Hair follicle dermal papilla cell (primary cell): ENCODE measurements around the gene EDRF1. TPM values are rescaled to one million over a fixed set of nuclear protein-coding genes. Genes with fewer than 3 reads are reported as not detected.

Experiments
- total RNA-seq: library from RNA; depleted of rRNA; stranded (reverse); fragments of >200 nt; gene quantifications from 2 replicates; pipeline ENCODE4 v1.2.3, GENCODE V29; 2012

The EDRF1 gene, protein sequence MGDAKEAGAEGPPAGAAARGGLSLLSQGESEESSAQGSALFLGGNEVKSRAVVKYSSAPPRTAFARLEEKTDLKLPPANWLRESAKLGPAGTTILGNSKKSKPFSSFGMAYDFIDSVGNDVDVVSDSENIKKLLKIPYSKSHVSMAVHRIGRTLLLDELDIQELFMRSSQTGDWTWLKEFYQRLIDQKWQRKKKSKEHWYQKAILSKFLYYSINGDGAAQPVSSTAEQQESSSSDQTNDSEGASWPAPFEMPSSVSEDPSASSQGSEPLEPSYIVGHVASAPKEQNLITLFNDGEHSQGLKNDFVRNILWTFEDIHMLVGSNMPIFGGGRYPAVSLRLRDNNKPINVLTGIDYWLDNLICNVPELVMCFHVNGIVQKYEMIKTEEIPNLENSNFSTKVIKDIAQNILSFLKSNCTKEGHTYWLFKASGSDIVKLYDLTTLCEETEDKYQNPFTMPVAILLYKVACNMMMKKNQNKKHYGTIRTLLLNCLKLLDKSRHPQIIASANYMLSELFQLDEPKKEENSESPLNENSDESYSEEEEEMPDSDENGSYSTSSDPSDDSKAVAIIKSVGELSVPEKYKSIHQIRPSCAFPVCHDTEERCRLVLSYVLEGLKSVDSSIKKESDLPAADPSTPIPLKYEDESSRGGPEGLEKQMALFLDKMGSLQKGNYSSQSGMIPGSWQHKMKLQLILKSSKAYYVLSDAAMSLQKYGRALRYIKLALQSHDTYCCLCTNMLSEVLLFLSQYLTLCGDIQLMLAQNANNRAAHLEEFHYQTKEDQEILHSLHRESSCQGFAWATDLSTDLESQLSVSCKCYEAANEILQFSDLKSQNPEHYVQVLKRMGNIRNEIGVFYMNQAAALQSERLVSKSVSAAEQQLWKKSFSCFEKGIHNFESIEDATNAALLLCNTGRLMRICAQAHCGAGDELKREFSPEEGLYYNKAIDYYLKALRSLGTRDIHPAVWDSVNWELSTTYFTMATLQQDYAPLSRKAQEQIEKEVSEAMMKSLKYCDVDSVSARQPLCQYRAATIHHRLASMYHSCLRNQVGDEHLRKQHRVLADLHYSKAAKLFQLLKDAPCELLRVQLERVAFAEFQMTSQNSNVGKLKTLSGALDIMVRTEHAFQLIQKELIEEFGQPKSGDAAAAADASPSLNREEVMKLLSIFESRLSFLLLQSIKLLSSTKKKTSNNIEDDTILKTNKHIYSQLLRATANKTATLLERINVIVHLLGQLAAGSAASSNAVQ
- total RNA-seq: 18.6 and 27.7 TPM in 2 replicates

GRCh38 chr10:125719173-125720001, at the start of gene EDRF1:
Gene EDRF1, plus strand, starts transcription at chr10:125719709. Its CDS starts 99 bp downstream, at chr10:125719808.

DNA sequence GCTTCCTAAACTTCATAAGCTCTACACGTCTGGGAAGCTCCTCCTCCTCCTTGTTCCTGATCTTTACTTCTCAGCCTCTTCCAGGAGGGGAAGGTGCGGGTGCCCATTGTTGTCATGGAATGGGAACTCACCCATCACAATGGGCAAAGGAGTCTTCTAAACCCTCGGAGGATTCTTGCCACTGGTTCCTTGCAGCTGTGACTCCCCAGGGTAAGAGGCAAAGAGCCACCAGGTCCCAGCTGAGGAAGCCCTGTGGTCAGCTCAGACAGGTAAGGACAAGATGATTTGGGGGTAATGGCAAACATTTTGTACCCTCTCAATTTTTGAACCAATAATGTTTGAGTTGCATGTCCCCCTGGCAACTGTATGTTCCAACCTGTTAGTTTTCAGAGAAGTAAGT, 36.4 kb upstream of the EDRF1 start, which contains the start of gene TEX36:
TEX36 (minus strand) TSS at position 101 of the 400 bp plus-strand sequence. CDS start 174 bp downstream, outside the sequence.

DNA sequence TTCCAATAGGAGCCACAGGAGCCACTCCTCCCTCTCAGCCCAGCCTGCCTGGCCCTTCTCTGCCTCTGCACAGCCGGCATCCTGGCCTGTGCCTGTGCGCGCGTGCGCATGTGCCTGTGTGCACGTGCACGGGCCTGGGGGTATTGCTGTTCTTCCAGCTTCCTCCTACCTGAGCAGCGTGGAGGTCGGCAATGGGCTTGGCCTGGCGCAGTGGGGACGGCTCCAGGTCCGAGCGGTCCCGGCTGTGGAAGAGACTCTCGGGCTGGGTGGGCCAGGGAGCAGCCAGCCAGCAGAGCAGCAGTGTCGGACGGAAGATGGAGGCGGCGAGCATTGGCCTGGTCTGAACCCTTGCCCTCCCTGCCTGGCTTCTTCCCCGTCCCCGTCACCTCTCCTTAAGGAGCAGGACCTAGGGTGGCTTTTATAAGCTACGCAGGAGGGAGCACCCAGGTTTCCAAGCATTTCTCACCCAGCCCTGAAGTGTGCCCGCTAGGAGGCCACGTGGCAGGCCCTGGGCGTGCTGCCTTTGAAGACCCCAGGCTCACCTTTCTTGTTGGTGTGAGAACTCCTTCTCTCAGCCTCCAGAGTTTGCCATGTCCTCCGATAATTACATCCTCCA, 56.1 kb downstream of the EDRF1 start, which contains the start of gene MMP21:
MMP21 (minus strand) TSS at position 331 of the 616 bp plus-strand sequence; CDS start at position 331, 0 bp downstream.

Other genes with a start within 250 kb of the EDRF1 start
- 0.24 and 0.32 TPM in 2 replicates for gene TEX36, start 36.5 kb upstream of the EDRF1 start, total RNA-seq
- 0.12 TPM in 1 of 2 replicates, not detected in the other for gene MMP21, start 56.1 kb downstream of the EDRF1 start, total RNA-seq
- gene UROS, start 103.5 kb downstream of the EDRF1 start, total RNA-seq: 58.4 and 76.0 TPM in 2 replicates
- gene BCCIP, start 103.8 kb downstream of the EDRF1 start, total RNA-seq: 21.6 and 24.9 TPM in 2 replicates
- gene DHX32, start 161.6 kb downstream of the EDRF1 start, total RNA-seq: 31.6 and 35.2 TPM in 2 replicates
- gene FANK1, start 176.9 kb downstream of the EDRF1 start, total RNA-seq: 1.5 and 2.1 TPM in 2 replicates